A673 (cell line): Measurements from ENCODE around the gene SPATA18.

Source experiments
- CTCF ChIP-seq: fragments of 300-800, 200-600 bp; sonication (generic); conservative IDR thresholded peaks from 2 replicates; pipeline ENCODE4 v1.5.1; 2017; ENCODE audit warnings: low read depth, mild to moderate bottlenecking, antibody characterized with exemption, low read length, moderate library complexity, mixed read lengths
- EZH2 ChIP-seq: fragments of 200-600 bp; sonication (generic); IDR thresholded peaks from 2 replicates; pipeline ENCODE4 v1.6.1; 2017; ENCODE audit warnings: borderline replicate concordance, low read depth, mild to moderate bottlenecking, mixed read lengths, antibody characterized with exemption, low read length; ENCODE audit not compliant: poor library complexity, severe bottlenecking

- TF ChIP-seq CTCF (no peak), EZH2 (no peak)
Measured at GRCh38 chr4:52105276-52105675, 54.2 kb downstream of the SPATA18 start.
